Measurements from ENCODE around the gene DECR2.
"Not testable (repeated sequence)": the region's sequence is repeated elsewhere in the genome, so short reads cannot be mapped to it uniquely, and the experiment has no call there.

Gene DECR2

DNA sequence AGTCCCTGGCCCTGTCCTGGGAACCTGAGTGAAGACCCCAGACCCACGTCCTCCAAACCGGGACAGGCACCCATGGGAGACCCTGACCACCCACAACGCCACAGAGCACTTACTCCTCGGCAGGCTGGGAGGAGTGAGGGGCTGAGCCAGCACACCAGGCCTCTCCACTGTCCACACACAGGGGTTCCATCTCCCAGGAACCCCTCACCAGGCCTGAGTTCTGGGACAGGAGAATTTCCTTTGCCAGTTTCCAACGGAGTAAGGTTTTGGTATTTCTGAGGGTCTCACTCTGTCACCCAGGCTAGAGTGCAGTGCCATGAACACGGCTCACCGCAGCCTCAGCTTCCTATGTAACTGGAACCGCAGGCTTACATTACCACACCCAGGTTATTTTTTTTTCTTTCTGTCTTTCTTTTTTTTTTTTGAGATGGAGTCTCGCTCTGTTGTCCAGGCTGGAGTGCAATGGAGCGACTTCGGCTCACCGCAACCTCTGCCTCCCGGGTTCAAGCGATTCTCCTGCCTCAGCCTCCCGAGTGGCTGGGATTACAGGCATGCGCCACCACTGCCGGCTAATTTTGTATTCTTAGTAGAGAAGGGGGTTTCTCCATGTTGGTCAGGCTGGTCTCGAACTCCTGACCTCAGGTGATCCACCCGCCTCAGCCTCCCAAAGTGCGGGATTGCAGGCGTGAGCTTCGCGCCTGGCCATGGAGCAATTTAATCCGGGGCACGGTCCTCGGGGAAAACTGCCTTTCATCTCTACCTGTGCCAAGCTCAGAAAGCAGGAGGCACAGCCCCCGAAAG lies 21.5 kb upstream of the DECR2 start:
- DNase-seq = peak in 1 of 2 donors; percentile 39

DNA sequence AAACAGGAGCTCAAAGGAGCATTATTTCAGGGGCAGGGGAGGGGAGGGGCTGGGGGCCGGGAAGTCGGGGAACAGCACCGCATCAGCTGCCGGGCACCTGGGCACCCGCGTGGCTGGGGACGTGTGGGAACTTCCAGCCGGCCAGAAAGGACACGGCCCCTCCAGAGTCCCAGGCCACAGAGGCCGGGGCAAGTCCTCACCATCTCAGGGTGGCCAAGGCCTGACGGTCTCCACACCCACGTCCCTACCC lies 21.0 kb upstream of the DECR2 start:
- no peak for DNase-seq

DNA sequence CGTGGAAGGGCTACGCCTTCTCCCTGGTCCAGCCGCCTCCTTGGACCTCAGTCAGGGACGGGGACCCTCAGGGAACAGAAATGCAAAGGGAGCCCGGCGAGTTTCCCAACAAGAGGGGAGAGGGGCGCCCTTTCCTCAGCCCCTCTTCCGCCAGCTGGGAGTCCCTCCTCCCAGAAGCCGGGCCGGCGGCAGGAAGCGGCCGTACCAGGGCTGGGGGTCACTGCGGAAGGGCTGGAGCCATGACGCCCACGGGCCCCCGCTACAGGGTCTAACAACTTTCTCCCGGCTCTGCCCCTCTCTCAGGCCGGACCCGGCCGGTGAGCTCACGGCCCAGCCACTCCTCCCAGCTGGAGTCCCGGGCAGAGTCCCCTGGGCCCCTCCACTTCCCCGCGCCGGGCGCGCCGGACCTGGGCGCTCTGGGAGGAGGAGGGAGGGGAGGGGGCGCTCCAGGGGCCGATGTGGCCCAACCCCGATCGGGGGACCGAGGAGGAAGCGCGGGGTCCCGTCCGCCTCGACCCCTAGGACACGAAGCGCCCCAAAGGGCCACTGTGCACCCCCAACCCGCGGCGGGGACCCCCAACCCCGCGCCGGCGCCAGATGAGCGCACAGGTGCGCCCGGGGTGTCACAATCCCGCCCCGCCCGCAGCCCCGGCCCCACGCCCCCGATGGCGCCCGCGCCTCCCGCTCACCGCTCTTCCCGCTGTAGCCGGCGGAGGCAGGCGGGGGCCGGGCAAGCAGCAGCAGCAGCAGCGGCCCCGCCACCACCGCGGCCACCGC lies 20.5 kb upstream of the DECR2 start:
- DNase-seq = no peak

DNA sequence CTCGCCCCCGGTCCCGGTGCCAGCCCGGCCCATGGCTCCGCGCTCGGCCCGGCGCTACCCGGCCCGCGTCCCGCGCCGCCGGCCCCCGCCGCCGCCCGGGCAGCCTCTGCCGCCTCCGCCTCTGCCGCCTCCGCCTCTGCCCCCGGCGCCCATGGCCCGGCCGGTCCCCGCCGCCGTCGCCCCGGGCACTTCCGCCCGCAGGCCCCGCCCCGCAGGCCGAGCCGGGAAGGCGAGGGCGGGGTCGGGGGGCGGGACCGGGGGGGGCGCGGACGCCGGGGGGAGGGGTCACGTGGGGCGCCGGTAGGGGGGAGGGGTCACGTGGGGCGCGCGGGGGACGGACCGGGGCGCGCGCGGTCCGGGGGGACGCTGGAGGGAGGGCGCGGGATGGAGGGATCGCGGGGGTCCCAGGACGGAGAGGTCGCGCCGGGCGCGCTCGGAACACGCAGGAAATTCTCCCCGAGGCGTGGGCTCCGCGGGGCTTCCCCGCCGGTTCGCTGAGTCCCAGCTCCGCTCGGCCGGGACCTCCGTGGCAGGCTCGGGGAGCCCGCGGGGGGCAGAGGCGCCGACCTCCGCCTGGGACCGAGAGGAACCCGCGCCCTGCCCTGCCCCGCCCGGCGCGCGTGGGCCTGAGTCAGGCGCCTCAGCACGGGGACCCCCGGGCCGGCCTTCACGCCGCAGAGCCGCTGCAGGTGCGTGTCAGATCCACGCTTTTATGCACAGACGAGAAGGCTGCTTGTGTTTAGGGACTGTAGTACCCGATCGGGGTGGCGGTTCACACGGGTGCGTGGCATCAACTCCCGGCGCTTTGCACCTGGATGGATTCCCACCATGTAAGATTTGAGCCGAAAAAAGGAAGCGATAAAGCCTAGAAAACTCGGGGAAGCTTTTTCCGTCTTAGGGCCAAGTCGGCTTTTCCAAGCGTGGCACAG lies 19.6 kb upstream of the DECR2 start, which contains the start of gene PGAP6:
Gene PGAP6, minus strand, starts transcription at position 190 of the 929 bp plus-strand sequence. Its CDS starts 157 bp downstream, at position 33.
- peak; percentile 65 to 74 for DNase-seq

DNA sequence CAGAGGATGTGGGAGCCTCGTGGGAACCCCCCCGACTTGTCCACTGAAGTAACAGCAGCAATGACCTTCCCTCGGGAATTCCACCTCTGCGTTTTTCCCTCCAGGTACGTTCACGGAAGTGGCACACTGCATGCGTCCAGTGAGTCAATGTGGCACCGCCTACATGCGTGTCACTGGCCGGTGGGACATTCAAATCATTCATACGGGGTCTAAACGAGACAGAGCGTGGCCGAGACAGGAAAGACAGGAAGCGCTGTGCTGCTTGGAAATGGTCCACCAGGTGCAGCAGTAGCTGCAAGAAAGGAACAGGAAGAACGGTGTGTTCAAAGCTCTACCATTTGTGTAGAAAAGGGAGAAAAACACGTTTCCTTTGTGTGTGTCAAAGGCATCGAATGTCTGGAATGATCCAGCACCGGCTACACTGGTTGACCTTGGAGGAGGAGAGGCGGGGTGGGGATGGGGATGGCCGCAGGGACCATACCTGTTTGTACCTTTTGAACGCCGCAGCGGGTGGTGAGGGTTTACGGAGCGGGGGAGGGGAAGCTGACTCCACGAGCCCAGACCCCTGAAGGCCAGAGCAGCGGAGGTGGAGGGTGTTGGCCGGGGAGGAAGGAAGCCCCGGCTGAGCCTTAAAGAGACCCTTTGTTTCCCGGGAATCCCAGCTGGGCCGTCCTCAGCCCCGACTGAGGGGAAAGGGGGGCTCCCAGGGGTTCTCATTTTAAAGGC lies 18.2 kb upstream of the DECR2 start:
- peak; percentile 48 for DNase-seq

DNA sequence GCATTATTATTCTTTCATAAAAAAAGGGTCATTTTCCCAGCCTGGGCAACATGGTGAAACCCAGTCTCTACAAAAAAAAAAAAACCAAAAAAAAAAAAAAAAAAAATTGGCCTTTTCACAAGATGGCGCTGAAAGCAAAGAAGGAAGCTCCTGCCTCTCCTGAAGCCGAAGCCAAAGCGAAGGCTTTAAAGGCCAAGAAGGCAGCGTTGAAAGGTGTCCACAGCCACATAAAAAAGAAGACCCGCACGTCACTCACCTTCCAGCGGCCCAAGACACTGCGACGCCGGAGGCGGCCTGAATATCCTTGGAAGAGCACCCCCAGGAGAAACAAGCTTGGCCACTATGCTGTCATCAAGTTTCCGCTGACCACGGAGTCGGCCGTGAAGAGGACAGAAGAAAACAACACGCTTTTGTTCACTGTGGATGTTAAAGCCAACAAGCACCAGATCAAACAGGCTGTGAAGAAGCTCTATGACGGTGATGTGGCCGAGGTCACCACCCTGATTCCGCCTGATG lies 15.0 kb upstream of the DECR2 start:
- DNase-seq = no peak

DNA sequence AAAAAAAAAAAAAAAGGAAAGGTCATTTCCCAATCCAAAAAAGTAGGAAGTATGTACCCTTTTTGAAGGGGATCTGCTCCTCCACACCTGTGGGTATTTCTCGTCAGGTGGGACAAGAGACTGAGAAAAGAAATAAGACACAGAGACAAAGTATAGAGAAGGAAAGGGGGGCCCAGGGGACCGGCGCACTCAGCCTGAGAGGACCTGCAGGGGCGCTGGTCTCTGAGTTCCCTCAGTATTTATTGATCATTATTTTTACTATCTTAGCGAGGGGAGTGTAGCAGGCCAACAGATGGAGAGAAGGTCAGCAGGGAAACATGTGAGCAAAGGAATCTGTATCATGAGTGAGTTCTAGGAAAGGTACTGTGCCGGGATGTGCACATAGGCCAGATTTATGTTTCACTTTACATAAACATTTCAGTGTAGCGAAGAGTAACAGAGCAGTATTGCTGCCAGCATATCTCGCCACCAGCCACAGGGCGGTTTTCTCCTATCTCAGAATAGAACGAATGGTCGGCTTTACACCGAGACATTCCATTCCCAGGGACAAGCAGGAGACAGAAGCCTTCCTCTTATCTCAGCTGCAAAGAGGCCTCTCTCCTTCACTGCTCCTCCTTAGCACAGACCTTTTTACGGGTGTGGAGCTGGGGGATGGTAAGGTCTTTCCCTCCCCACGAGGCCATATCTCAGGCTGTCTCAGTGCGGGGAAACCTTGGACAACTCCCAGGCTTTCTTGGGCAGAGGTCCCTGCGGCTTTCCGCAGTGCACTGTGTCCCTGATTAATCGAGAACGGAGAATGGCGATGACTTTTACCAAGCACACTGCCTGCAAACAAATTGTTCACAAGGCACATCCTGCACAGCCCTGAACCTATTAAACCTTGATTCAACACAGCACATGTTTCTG lies 13.7 kb upstream of the DECR2 start:
- DNase-seq = not testable (repeated sequence)

DNA sequence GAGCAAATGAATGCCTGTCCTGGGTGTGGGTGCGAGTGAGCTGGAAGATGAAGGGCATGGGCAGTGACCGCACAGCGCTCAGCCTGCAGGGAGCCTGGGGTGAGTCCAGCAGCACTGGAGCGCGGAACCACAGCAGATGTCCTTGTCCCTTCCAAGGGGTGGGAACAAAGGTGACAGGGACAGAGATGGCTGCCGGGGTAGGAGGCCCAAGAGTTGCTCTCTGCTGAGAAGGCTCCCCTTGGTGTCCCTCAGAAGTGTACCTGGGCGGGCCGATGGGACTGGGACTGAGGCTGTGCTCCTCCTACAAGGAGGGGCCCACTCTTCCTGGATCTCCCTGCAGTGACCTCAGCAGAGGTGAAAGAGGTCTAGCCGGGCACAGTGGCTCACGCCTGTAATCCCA lies 12.3 kb upstream of the DECR2 start:
- DNase-seq = no peak

DNA sequence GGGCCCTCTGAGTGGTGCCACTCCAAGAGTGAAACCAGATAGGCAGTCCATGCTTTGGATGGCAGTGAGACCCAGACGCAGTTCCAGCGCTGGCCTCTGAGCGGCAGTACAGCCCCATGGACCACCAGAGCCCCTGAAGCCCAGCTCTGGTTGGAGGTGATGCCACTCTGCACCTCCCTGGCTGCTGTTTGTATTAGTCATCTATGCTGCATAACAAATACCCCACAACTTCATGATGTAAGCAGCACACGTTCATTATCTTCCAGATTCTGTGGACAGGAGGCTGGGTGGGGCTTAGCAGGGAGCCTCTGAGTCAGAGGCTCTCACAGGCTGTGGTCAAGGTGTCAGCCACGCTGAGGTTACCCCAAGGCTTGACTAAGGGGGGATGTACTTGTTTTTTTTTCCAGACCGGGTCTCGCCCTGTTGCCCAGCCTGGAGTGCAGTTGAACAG lies 9.8 kb upstream of the DECR2 start:
- peak; percentile 74 to 78 for DNase-seq

DNA sequence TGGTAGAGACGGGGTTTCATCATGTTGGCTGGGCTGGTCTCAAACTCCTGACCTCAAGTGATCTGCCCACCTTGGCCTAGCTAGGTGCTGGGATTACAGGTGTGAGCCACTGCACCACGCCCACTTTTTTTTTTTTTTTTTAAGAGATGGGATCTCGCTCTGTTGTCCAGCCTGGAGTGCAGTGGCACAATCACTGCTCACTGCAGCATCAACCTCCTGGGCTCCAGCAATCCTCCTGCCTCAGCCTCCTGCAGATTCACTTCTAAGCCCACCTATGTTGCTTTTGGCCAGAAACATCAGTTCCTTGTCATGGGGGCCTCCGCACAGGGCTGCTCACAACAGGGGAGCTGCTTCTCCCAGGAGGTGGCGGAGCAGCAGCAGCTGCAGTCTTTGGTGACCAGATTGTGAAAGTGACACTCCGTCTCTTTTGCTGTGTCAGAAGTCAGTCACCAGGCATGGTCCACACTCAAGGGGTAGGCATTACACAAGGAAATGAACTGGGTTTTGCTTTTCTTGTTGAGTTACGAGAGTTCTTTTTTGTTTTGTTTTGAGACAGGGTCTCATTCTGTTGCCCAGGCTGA lies 9.1 kb upstream of the DECR2 start:
- peak in 1 of 2 donors; percentile 45 for DNase-seq

DNA sequence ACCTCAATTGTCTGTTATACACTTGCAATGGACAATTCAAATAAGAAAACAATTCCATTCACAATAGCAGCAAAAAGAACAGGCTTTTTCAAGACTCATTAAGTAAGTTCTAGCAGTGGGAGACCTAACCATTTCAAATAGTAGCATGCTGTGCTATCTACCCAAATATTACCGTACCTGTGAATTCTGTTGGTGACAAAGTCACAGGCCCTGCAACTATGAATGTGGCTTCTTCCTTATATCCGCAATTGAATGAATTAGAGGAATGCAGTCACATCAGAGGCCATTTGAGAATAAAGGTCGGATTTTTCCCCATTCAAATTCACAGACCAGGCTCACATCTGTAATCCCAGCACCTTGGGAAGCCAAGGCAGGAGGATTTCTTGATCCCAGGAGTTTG lies 5.5 kb upstream of the DECR2 start:
- DNase-seq = no peak

DNA sequence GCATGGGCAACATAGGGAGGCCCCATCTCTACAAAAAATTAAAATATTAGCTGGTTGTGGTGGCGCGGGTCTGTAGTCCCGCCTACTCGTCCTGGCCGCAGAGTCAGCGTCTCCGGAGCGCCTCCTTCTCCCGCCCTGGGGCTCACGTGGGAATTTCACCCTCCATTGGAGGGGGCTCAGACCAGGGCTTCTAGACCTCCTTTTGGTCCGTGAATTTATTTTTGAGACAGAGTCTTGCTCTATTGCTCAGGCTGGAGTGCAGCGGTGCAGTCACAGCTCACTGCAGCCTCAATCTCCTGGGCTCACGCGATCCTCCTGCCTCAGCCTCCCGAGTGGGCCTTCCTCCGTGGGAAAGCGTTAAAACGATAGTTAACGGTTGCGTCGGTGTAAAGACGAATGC lies 5.1 kb upstream of the DECR2 start:
- DNase-seq = no peak

DNA sequence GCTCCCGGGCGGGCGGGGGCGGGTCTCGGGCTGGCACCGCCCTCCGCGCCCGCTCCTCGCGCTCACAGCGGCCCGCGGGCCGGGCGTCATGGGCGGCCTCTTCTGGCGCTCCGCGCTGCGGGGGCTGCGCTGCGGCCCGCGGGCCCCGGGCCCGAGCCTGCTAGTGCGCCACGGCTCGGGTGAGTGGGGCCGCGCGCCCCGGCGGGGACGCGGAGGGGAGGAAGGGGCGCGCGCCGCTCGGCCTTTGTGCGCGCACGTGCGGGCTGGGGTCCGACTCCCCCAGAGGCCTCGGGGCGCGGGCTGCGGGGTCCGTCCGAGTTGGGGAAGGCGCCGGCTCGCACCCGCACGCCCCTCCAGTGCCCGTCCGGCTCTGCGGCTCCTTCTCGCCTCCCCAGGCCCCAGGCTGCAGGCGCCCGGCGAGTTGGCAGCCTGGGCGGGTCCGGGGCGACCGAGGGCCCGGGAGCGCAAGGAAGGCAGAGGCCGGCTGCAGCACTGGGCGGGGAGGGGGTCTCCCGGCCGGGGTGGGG lies 4.5 kb upstream of the DECR2 start, which contains the start of gene NME4:
Gene NME4, plus strand, starts transcription at position 65 of the 527 bp plus-strand sequence. Its CDS starts 24 bp downstream, at position 89.
- no peak for DNase-seq

DNA sequence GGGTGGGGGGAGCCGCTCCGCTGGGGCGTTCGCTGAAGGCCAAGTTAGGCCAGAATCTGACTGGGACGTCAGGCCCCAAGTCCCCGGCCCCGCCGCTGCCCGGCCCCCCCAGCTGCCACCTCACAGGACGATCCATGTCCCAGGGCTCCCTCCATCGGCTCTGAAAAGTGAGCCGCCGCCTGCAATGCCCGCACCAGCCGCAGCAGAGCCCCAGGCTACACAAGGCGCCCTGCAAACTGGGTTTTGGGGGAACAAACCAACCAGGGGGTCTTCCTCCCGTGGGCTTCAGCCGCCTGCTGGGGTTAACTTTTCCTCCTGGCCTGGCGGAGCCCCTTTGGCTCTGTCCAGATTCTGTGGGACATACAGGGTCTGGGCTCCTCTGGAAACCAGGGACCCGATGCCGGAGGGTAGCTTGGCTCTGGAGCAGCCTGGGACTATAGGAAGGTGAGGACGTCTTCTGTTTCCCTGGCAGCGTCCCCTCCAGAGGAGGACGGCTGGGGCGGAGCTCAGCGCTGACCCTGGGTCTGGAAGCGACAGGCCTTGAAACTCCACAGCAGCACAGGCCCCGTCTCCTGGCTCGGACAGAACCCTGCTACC lies 3.9 kb upstream of the DECR2 start:
- DNase-seq = peak; percentile 34 to 44

DNA sequence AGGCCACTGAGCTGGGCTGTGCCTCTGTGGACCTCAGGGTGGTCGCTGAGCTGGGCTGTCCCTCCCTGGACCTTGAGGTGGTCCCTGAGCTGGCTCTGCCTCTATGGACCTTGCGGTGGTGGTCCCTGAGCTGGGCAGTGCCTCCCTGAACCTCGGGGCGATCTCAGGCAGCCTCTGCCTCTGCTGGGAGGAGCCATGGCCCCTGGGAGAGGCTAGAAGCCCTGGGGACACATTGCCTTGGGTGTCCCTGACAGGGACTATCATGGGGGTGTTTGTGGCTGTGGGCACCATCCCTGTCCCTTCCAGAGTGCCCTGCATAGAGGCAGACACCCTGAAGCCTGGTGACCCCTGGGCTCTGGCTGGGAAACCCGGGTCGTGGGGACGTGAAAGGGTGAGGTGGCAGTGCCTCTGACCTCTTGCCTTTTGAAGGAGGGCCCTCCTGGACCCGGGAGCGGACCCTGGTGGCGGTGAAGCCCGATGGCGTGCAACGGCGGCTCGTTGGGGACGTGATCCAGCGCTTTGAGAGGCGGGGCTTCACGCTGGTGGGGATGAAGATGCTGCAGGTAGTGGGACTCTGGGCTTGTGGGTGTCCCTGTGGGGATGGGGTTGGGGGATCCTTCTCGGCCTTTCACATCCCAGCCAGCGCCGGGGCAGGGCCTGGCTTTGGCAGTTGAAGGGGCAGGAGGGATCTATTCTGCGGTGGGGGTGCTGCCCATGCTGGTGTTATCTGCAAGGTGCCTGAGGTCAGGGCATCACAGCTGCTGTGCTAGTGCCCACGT lies 2.9 kb upstream of the DECR2 start:
- no peak for DNase-seq

DNA sequence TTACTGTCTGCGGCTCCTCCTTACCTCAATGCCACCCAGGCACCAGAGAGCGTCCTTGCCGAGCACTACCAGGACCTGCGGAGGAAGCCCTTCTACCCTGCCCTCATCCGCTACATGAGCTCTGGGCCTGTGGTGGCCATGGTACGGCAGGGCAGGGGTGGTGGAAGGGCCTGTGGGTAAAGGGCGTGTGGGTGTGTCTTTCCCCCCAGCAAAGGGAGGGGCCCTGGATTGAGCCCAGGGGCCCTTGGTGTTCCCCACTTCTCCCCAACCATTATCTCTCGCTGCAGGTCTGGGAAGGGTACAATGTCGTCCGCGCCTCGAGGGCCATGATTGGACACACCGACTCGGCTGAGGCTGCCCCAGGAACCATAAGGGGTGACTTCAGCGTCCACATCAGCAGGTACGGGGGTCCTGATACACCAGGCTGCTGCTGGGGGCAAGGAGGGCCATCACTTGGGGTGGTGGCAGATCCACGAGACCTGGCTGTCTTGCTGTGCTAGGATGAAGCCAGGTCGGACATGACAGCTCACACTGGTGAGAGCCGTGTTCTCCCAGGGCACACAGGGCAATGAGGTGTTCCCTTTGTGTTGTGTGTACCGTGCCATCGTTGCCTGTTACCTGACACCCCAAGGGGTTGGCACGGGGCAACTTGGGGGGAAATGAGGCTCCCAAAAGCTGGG lies 2.2 kb upstream of the DECR2 start:
- no peak for DNase-seq

DNA sequence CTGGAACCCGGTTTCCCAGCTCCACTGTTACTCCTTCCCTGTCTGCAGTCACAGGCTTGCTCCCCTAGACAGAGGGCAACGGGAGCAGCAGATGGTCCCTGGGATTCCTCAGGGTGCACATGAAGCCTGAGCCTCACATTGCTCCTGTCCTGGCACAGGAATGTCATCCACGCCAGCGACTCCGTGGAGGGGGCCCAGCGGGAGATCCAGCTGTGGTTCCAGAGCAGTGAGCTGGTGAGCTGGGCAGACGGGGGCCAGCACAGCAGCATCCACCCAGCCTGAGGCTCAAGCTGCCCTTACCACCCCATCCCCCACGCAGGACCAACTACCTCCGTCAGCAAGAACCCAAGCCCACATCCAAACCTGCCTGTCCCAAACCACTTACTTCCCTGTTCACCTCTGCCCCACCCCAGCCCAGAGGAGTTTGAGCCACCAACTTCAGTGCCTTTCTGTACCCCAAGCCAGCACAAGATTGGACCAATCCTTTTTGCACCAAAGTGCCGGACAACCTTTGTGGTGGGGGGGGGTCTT lies 1.6 kb upstream of the DECR2 start:
- DNase-seq = no peak

DNA sequence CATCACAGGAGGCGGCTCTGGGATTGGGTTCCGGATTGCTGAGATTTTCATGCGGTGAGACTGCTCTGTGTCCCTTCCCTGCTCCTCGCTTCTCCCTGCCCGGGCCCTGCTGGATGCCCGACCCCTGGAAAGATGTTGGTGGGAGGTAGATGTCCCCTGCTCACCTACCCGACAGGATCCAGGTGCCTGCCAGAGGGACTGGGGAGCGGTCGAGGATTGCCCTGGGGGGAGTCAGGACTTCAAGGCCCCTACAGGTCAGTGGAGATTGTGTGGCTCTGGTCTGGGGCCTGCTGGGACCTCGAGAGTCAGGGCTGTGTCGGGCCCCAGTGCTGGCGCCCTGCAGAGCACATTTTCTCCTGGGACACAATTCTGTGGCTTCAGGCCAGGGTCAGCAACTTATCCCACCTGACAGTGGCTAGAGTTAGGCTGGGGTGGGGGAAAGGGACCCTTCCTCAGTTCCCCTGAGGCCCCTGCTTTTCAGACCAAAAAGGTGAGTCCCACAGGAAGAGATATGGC lies 3.3 kb downstream of the DECR2 start:
- DNase-seq = no peak

Measured in CD4-positive, alpha-beta T cell treated with Interleukin-1 beta for 1 hour (primary cell).